HEK293 (cell line): Measurements from ENCODE around the gene INSYN2B.

Experiments
- CTCF ChIA-PET: fragments of 350-600 bp; formaldehyde crosslinking; extraction: SDS; loops from one replicate; lab custom pipeline; 2021; ENCODE audit warnings: antibody characterized with exemption; lab: Yijun Ruan, JAX
- POLR2A ChIA-PET: fragments of 300-600 bp; formaldehyde crosslinking; extraction: SDS; loops from one replicate; lab custom pipeline; 2020; ENCODE audit warnings: antibody characterized with exemption, inconsistent platforms; lab: Yijun Ruan, JAX
- H3K27ac ChIP-seq: fragments of 200-500 bp; sonication (Bioruptor generic); 2 replicates; pipeline ENCODE4 v1.5.1; 2014; ENCODE audit warnings: low read depth, low read length, control low read depth, inconsistent platforms; ENCODE audit errors: extremely low read depth
- H3K36me3 ChIP-seq, 2 experiments: fragments of 200-500 bp in 1 of 2; sonication (Bioruptor generic) in 1 of 2; 1 replicate in 1 of 2; 2 replicates in 1 of 2; pipeline ENCODE4 v1.5.1; 2014 to 2017; ENCODE audit warnings: inconsistent platforms in 2 of 2, low read length in 2 of 2; ENCODE audit not compliant: control insufficient read depth in 2 of 2, insufficient read depth in 1 of 2
- H3K4me1 ChIP-seq: fragments of 200-500 bp; sonication (Bioruptor generic); 2 replicates; pipeline ENCODE4 v1.5.1; 2014; ENCODE audit warnings: mild to moderate bottlenecking, low read length, inconsistent platforms; ENCODE audit not compliant: control insufficient read depth, insufficient read depth
- H3K4me3 ChIP-seq: 2 replicates; pipeline ENCODE4 v1.5.1; 2011; ENCODE audit warnings: low read depth, mild to moderate bottlenecking, control low read depth, low read length, moderate library complexity
- H3K9me3 ChIP-seq: fragments of 200-500 bp; sonication (Bioruptor generic); 2 replicates; pipeline ENCODE4 v1.5.1; 2014; ENCODE audit warnings: low read depth, low read length, inconsistent platforms; ENCODE audit not compliant: control insufficient read depth, insufficient read depth
- CTCF ChIP-seq: fragments of 450-650 bp; formaldehyde crosslinking; IDR thresholded peaks from 2 replicates; pipeline ENCODE4 v1.5.1; 2016; ENCODE audit warnings: missing biosample characterization, missing genetic modification characterization
- GFI1B ChIP-seq: fragments of 450-650 bp; formaldehyde crosslinking; IDR thresholded peaks from 2 replicates; pipeline ENCODE4 v1.5.1; 2016; ENCODE audit warnings: missing biosample characterization, missing genetic modification characterization
- GLIS2 ChIP-seq: fragments of 450-650 bp; formaldehyde crosslinking; IDR thresholded peaks from 2 replicates; pipeline ENCODE4 v1.5.1; 2016; ENCODE audit warnings: missing biosample characterization, missing genetic modification characterization
- HIC1 ChIP-seq: fragments of 450-650 bp; formaldehyde crosslinking; IDR thresholded peaks from 2 replicates; pipeline ENCODE4 v1.5.1; 2016; ENCODE audit warnings: missing biosample characterization, missing genetic modification characterization
- HOXC10 ChIP-seq: sonication (generic); formaldehyde crosslinking; IDR thresholded peaks from 2 replicates; pipeline ENCODE4 v1.8.1; 2023; ENCODE audit warnings: mild to moderate bottlenecking, missing genetic modification reagents
- KLF10 ChIP-seq: fragments of 450-650 bp; IDR thresholded peaks from 2 replicates; pipeline ENCODE4 v1.5.1; 2018; ENCODE audit warnings: missing biosample characterization, mild to moderate bottlenecking, missing genetic modification characterization
- KLF7 ChIP-seq: fragments of 450-650 bp; formaldehyde crosslinking; IDR thresholded peaks from 2 replicates; pipeline ENCODE4 v1.5.1; 2016; ENCODE audit warnings: missing biosample characterization, missing genetic modification characterization, borderline replicate concordance
- PRDM1 ChIP-seq: fragments of 450-650 bp; formaldehyde crosslinking; IDR thresholded peaks from 2 replicates; pipeline ENCODE4; 2016; ENCODE audit warnings: missing biosample characterization, missing genetic modification characterization
- RBAK ChIP-seq: fragments of 450-650 bp; formaldehyde crosslinking; IDR thresholded peaks from 2 replicates; pipeline ENCODE4 v1.5.1; 2016; ENCODE audit warnings: missing biosample characterization, missing genetic modification characterization
- ZBTB48 ChIP-seq: fragments of 450-650 bp; formaldehyde crosslinking; IDR thresholded peaks from 2 replicates; pipeline ENCODE4 v1.5.1; 2016; ENCODE audit warnings: missing biosample characterization, missing genetic modification characterization
- ZBTB6 ChIP-seq: fragments of 450-650 bp; formaldehyde crosslinking; IDR thresholded peaks from 2 replicates; pipeline ENCODE4 v1.5.1; 2017; ENCODE audit warnings: missing biosample characterization, missing genetic modification characterization
- ZFP69B ChIP-seq: fragments of 450-650 bp; formaldehyde crosslinking; IDR thresholded peaks from 2 replicates; pipeline ENCODE4 v1.5.1; 2016; ENCODE audit warnings: missing biosample characterization, missing genetic modification characterization
- ZNF138 ChIP-seq: fragments of 450-650 bp; formaldehyde crosslinking; IDR thresholded peaks from 2 replicates; pipeline ENCODE4 v1.5.1; 2016; ENCODE audit warnings: missing biosample characterization, missing genetic modification characterization, borderline replicate concordance
- ZNF26 ChIP-seq: fragments of 450-650 bp; formaldehyde crosslinking; IDR thresholded peaks from 2 replicates; pipeline ENCODE4 v1.5.1; 2016; ENCODE audit warnings: missing biosample characterization, missing genetic modification characterization
- ZNF292 ChIP-seq: fragments of 450-650 bp; formaldehyde crosslinking; IDR thresholded peaks from 2 replicates; pipeline ENCODE4 v1.5.1; 2016; ENCODE audit warnings: low read depth, missing biosample characterization, missing genetic modification characterization, borderline replicate concordance
- ZNF341 ChIP-seq: fragments of 450-650 bp; formaldehyde crosslinking; IDR thresholded peaks from 2 replicates; pipeline ENCODE4; 2016; ENCODE audit warnings: low read depth, missing biosample characterization, missing genetic modification characterization
- ZNF530 ChIP-seq: fragments of 450-650 bp; formaldehyde crosslinking; IDR thresholded peaks from 2 replicates; pipeline ENCODE4 v1.5.1; 2016; ENCODE audit warnings: low read depth, missing biosample characterization, missing genetic modification characterization
- ZNF544 ChIP-seq: fragments of 450-650 bp; formaldehyde crosslinking; IDR thresholded peaks from 2 replicates; pipeline ENCODE4 v1.5.0; 2017; ENCODE audit warnings: missing biosample characterization, missing genetic modification characterization
- ZNF548 ChIP-seq: fragments of 450-650 bp; formaldehyde crosslinking; IDR thresholded peaks from 2 replicates; pipeline ENCODE4 v1.5.1; 2016; ENCODE audit warnings: missing biosample characterization, missing genetic modification characterization
- ZNF76 ChIP-seq: fragments of 450-650 bp; formaldehyde crosslinking; IDR thresholded peaks from 2 replicates; pipeline ENCODE4; 2016; ENCODE audit warnings: low read depth, missing biosample characterization, missing genetic modification characterization, borderline replicate concordance
- ZNF843 ChIP-seq: fragments of 450-650 bp; formaldehyde crosslinking; IDR thresholded peaks from 2 replicates; pipeline ENCODE4 v1.5.1; 2016; ENCODE audit warnings: missing biosample characterization, missing genetic modification characterization

The INSYN2B gene

GRCh38 chr5:170011751-170012150 lies 31.5 kb upstream of the INSYN2B start:
- POLR2A ChIA-PET = no interaction called here
- TF ChIP-seq CTCF (no peak), ZNF26 (tag by site-specific recombination) (no peak), ZNF76 (tag by site-specific recombination) (no peak), HIC1 (no peak), ZNF138 (tag by site-specific recombination) (no peak), ZNF341 (tag by site-specific recombination) (no peak), GFI1B (tag by site-specific recombination) (no peak), ZBTB48 (tag by site-specific recombination) (no peak), HOXC10 (CRISPR knock-in tag) (no peak), ZNF843 (tag by site-specific recombination) (no peak), ZFP69B (no peak), ZNF548 (tag by site-specific recombination) (no peak), GLIS2 (tag by site-specific recombination) (no peak), PRDM1 (tag by site-specific recombination) (no peak)
- TF ChIP-seq, all 188 proteins: peak for 0
- CTCF ChIA-PET = interaction anchor here (0.6 to 1.8 kb wide), 5 partner anchors 13 to 31 kb away, joined by 3 to 6 read pairs (median 3); partner anchors contain the start of gene INSYN2B

GRCh38 chr5:170010595-170010994 lies 30.3 kb upstream of the INSYN2B start:
- no peaks in the 10 kb centered on the region for H3K36me3 ChIP-seq
- CTCF ChIA-PET = interaction anchor here (1.3 kb wide), 1 partner anchor 14 kb away, joined by 3 read pairs; no protein-coding TSS in a partner anchor
- TF ChIP-seq ZNF530 (tag by site-specific recombination) (no peak), ZNF544 (tag by site-specific recombination) (no peak), KLF7 (no peak)

More at GRCh38 chr5:170011751-170012150, 31.5 kb upstream of the INSYN2B start:
- Histone ChIP-seq H3K27ac (no peak overlapping the region), H3K36me3 (no peaks in the 10 kb centered on the region), H3K4me3 (no peak overlapping the region), H3K9me3 (no peaks in the 10 kb centered on the region), H3K4me1 (no peaks in the 10 kb centered on the region)

GRCh38 chr5:170008376-170008775 lies 28.1 kb upstream of the INSYN2B start:
- 0 out of 2 replicates have a peak, but pooled peaks cover 2% of the 10 kb centered on the region for H3K4me1 ChIP-seq
- no peak overlapping the region for H3K27ac ChIP-seq
- ChIA-PET POLR2A (no interaction called here), CTCF (no interaction called here)
- H3K4me3 ChIP-seq = no peak overlapping the region
- H3K36me3 ChIP-seq = no peaks in the 10 kb centered on the region
- TF ChIP-seq KLF10 (tag by site-specific recombination) = no peak
- TF ChIP-seq ZNF292 (tag by site-specific recombination) = no peak
- no peak for TF ChIP-seq RBAK (tag by site-specific recombination)
- no peak for TF ChIP-seq ZNF544 (tag by site-specific recombination)
- TF ChIP-seq ZBTB6 (tag by site-specific recombination) = no peak
- no peaks in the 10 kb centered on the region for H3K9me3 ChIP-seq

More at GRCh38 chr5:170010595-170010994, 30.3 kb upstream of the INSYN2B start:
- Histone ChIP-seq H3K4me1 (0 out of 2 replicates have a peak, but pooled peaks cover 2% of the 10 kb centered on the region), H3K4me3 (no peak overlapping the region), H3K27ac (no peak overlapping the region), H3K9me3 (no peaks in the 10 kb centered on the region)
- POLR2A ChIA-PET = no interaction called here
